Trophoblast cell (in vitro differentiated cells and primary cell): ENCODE measurements around the gene RBBP5.

Experiments
- DNase-seq, 2 donors: peaks; one replicate each; pipeline ENCODE4 v3.0.0-alpha.2; 2016
- H2AFZ ChIP-seq: 2 replicates; pipeline ENCODE4 v1.6.1; 2013; ENCODE audit warnings: low read length, moderate library complexity, mild to moderate bottlenecking; ENCODE audit not compliant: insufficient read depth, poor library complexity
- H2AK5ac ChIP-seq: 2 replicates; pipeline ENCODE4 v1.6.1; 2013; ENCODE audit warnings: mild to moderate bottlenecking, low read length
- H2BK120ac ChIP-seq: 2 replicates; pipeline ENCODE4 v1.6.1; 2013; ENCODE audit warnings: low read length, mild to moderate bottlenecking, moderate library complexity; ENCODE audit not compliant: insufficient read depth, poor library complexity
- H2BK12ac ChIP-seq: 2 replicates; pipeline ENCODE4 v1.6.1; 2013; ENCODE audit warnings: mild to moderate bottlenecking, low read length, moderate library complexity
- H2BK5ac ChIP-seq: 2 replicates; pipeline ENCODE4 v1.6.1; 2013; ENCODE audit warnings: low read length, low read depth, moderate library complexity, mild to moderate bottlenecking; ENCODE audit not compliant: poor library complexity
- H3K14ac ChIP-seq: 2 replicates; pipeline ENCODE4 v1.6.1; 2013; ENCODE audit warnings: mild to moderate bottlenecking, low read length
- H3K18ac ChIP-seq: 2 replicates; pipeline ENCODE4 v1.6.1; 2013; ENCODE audit warnings: mild to moderate bottlenecking, low read length
- H3K23ac ChIP-seq: 2 replicates; pipeline ENCODE4 v1.6.1; 2013; ENCODE audit warnings: low read length
- H3K27ac ChIP-seq: 2 replicates; pipeline ENCODE4 v1.5.1; 2013; ENCODE audit warnings: low read depth, mild to moderate bottlenecking, inconsistent platforms, low read length, moderate library complexity
- H3K27me3 ChIP-seq: 2 replicates; pipeline ENCODE4 v1.6.1; 2013; ENCODE audit warnings: inconsistent platforms, mild to moderate bottlenecking, low read length, moderate library complexity; ENCODE audit not compliant: insufficient read depth
- H3K36me3 ChIP-seq, 2 experiments: 1 replicate in 1 of 2; 2 replicates in 1 of 2; pipeline ENCODE4 v1.6.1; 2013; ENCODE audit warnings: low read length in 2 of 2, mild to moderate bottlenecking in 2 of 2, moderate library complexity in 1 of 2; ENCODE audit not compliant: insufficient read depth in 2 of 2, control insufficient read depth in 1 of 2
- H3K4ac ChIP-seq: 2 replicates; pipeline ENCODE4 v1.6.1; 2013; ENCODE audit warnings: low read depth, mild to moderate bottlenecking, low read length, moderate library complexity
- H3K4me1 ChIP-seq, 2 experiments: 1 replicate in 1 of 2; 2 replicates in 1 of 2; pipeline ENCODE4 v1.6.1; 2013; ENCODE audit warnings: low read length in 2 of 2, mild to moderate bottlenecking in 2 of 2, moderate library complexity in 1 of 2; ENCODE audit not compliant: insufficient read depth in 2 of 2, control insufficient read depth in 1 of 2
- H3K4me2 ChIP-seq: 2 replicates; pipeline ENCODE4 v1.6.1; 2013; ENCODE audit warnings: inconsistent platforms, mild to moderate bottlenecking, low read length, moderate library complexity
- H3K4me3 ChIP-seq: 2 replicates; pipeline ENCODE4 v1.5.1; 2013; ENCODE audit warnings: mild to moderate bottlenecking, low read depth, low read length, inconsistent platforms
- H3K79me1 ChIP-seq: one replicate; pipeline ENCODE4 v1.6.1; 2013; ENCODE audit warnings: low read length
- H3K79me2 ChIP-seq: 2 replicates; pipeline ENCODE4 v1.6.1; 2013; ENCODE audit warnings: low read length, mild to moderate bottlenecking; ENCODE audit not compliant: control insufficient read depth, insufficient read depth, poor library complexity
- H3K9ac ChIP-seq: 2 replicates; pipeline ENCODE4 v1.6.1; 2013; ENCODE audit warnings: mild to moderate bottlenecking, low read length
- H3K9me3 ChIP-seq: 2 replicates; pipeline ENCODE4 v1.6.1; 2013; ENCODE audit warnings: low read depth, mild to moderate bottlenecking, control low read depth, inconsistent platforms, low read length; ENCODE audit not compliant: insufficient read depth
- H4K12ac ChIP-seq: 2 replicates; pipeline ENCODE4 v1.6.1; 2013; ENCODE audit warnings: low read depth, mild to moderate bottlenecking, low read length, moderate library complexity
- H4K8ac ChIP-seq: 2 replicates; pipeline ENCODE4 v1.6.1; 2013; ENCODE audit warnings: low read depth, mild to moderate bottlenecking, low read length, moderate library complexity
- H4K91ac ChIP-seq: one replicate; pipeline ENCODE4 v1.6.1; 2013; ENCODE audit warnings: low read depth, mild to moderate bottlenecking, low read length, moderate library complexity
- WGBS: extraction: QIAGEN DNeasy Blood & Tissue Kit; methylation state at CpG from one replicate; pipeline ENCODE4 v1.1.7; 2013; ENCODE audit warnings: missing lambda C conversion rate; ENCODE audit not compliant: insufficient read length, insufficient coverage; ENCODE audit errors: extremely low coverage; 5-methylcytosine and 5-hydroxymethylcytosine counted together

The RBBP5 gene

GRCh38 chr1:205059660-205060059 lies 62.1 kb downstream of the RBBP5 start:
- Histone ChIP-seq H3K23ac (no peak overlapping the region), H2BK12ac (no peak overlapping the region), H2BK5ac (no peak overlapping the region), H3K9me3 (no peaks in the 10 kb centered on the region), H3K36me3 (no peaks in the 10 kb centered on the region), H3K79me1 (no peaks in the 10 kb centered on the region), H3K18ac (no peak overlapping the region), H4K8ac (no peak overlapping the region), H3K4me1 (no peaks in the 10 kb centered on the region), H4K12ac (no peak overlapping the region), H3K27ac (no peak overlapping the region), H3K9ac (no peak overlapping the region), H3K4me3 (no peak overlapping the region), H3K4ac (no peak overlapping the region), H3K14ac (no peak overlapping the region), H3K4me2 (no peak overlapping the region), H2AK5ac (no peak overlapping the region), H3K27me3 (no peaks in the 10 kb centered on the region), H2AFZ (no peak overlapping the region), H2BK120ac (no peak overlapping the region), H3K79me2 (no peaks in the 10 kb centered on the region), H4K91ac (no peak overlapping the region)
- no peak for DNase-seq
- no CpG with 5 or more reads among the region's 6 CpGs for WGBS

- H3K14ac ChIP-seq, result no peak overlapping the region
- no peak overlapping the region for H4K8ac ChIP-seq
- H3K27ac ChIP-seq, result no peak overlapping the region
- H2BK5ac ChIP-seq, result no peak overlapping the region
- H3K79me2 ChIP-seq, result no peaks in the 10 kb centered on the region
- DNase-seq, result no peak
- WGBS, result no CpG with 5 or more reads among the region's 12 CpGs
- no peaks in the 10 kb centered on the region for H3K79me1 ChIP-seq
- H3K23ac ChIP-seq, result no peak overlapping the region
- no peak overlapping the region for H3K9ac ChIP-seq
- no peaks in the 10 kb centered on the region for H3K9me3 ChIP-seq
- H4K91ac ChIP-seq, result no peak overlapping the region
- H3K36me3 ChIP-seq, result no peaks in the 10 kb centered on the region
- no peak overlapping the region for H2BK120ac ChIP-seq
- no peaks in the 10 kb centered on the region for H3K27me3 ChIP-seq
- H3K4me2 ChIP-seq, result no peak overlapping the region
- H2BK12ac ChIP-seq, result no peak overlapping the region
- no peak overlapping the region for H2AFZ ChIP-seq
- no peak overlapping the region for H2AK5ac ChIP-seq
- no peak overlapping the region for H3K18ac ChIP-seq
- H3K4ac ChIP-seq, result no peak overlapping the region
- no peak overlapping the region for H3K4me3 ChIP-seq
- H3K4me1 ChIP-seq, result no peaks in the 10 kb centered on the region
- H4K12ac ChIP-seq, result no peak overlapping the region
Observed at GRCh38 chr1:205058853-205059252, 62.9 kb downstream of the RBBP5 start.

DNA sequence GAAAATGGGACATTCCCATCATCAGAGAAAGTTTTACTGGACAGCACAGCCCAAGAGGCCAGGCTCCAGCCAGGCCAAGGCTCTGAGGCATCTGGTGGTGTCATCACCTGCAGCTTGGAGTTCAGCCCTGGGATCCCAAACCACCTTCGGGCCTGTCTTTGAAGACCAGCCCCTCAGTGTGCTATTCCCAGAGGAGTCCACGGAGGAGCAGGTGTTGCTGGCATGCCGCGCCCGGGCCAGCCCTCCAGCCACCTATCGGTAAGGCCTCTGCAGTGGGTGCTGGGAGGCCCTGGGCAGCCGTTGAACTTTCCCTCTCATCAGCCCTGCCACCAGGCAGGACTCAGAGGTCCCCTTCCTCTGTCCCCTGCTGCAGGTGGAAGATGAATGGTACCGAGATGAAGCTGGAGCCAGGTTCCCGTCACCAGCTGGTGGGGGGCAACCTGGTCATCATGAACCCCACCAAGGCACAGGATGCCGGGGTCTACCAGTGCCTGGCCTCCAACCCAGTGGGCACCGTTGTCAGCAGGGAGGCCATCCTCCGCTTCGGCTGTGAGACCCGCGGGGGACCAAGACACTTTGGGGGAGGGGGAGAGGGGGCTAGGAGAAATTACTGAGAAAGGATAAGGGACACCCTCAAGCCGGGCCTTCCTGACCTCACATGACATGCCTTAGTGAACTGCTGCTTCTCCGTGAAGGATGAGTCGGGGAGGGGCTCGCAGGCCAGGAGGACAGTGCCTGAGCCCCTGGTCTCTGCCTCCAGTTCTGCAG lies 63.8 kb downstream of the RBBP5 start:
- Histone ChIP-seq H4K8ac (no peak overlapping the region), H4K91ac (no peak overlapping the region), H4K12ac (no peak overlapping the region), H3K36me3 (no peaks in the 10 kb centered on the region), H3K4ac (no peak overlapping the region), H2AFZ (no peak overlapping the region), H3K4me2 (no peak overlapping the region), H3K9me3 (no peaks in the 10 kb centered on the region), H2AK5ac (no peak overlapping the region), H3K23ac (no peak overlapping the region), H3K27me3 (no peaks in the 10 kb centered on the region), H3K14ac (no peak overlapping the region), H3K27ac (no peak overlapping the region), H3K79me1 (no peaks in the 10 kb centered on the region), H2BK120ac (no peak overlapping the region), H3K9ac (no peak overlapping the region), H2BK5ac (no peak overlapping the region), H3K4me1 (no peaks in the 10 kb centered on the region), H3K4me3 (peak overlapping the region; percentile 13), H2BK12ac (no peak overlapping the region), H3K79me2 (no peaks in the 10 kb centered on the region), H3K18ac (no peak overlapping the region)
- no peak for DNase-seq
- no CpG with 5 or more reads among the region's 19 CpGs for WGBS

DNA sequence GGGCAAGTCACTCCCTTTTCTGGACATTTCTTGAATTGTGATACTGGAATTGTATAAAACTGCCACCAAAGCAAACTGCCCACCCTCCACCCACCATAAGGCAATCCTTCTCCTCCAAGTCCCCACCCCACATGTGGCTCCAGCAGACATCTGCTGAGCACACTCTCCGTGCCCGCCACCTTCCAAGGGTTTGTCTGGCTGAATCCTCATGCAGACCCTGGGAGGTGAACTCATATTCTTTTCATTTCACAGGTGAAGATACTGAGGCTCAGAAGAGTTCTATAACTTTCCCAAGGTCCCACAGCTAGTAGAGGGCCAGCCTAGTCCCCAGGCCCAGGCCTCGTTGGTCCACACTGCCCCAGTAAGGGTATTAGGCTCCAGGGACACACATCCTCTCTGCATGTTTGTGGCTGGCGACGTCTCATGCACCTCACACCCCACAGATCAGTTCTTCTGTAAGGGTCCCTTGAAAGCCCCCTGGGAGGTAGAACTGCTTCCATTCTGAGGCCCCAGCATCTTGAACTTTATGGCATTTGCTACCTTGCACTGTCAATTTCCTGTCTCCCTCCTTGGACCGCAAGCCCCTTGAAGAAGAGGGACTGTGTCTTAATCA lies 64.7 kb downstream of the RBBP5 start:
- no peaks in the 10 kb centered on the region for H3K27me3 ChIP-seq
- H4K8ac ChIP-seq, result no peak overlapping the region
- no peak overlapping the region for H4K12ac ChIP-seq
- H3K14ac ChIP-seq, result no peak overlapping the region
- no peaks in the 10 kb centered on the region for H3K36me3 ChIP-seq
- H3K9me3 ChIP-seq, result no peaks in the 10 kb centered on the region
- no peaks in the 10 kb centered on the region for H3K4me1 ChIP-seq
- H3K79me2 ChIP-seq, result no peaks in the 10 kb centered on the region
- no peaks in the 10 kb centered on the region for H3K79me1 ChIP-seq
- H2BK5ac ChIP-seq, result no peak overlapping the region
- no peak overlapping the region for H3K23ac ChIP-seq
- H3K27ac ChIP-seq, result no peak overlapping the region
- H2BK12ac ChIP-seq, result no peak overlapping the region
- no peak for DNase-seq
- no peak overlapping the region for H2AFZ ChIP-seq
- no peak overlapping the region for H3K18ac ChIP-seq
- no peak overlapping the region for H3K4me3 ChIP-seq
- no peak overlapping the region for H4K91ac ChIP-seq
- H3K9ac ChIP-seq, result no peak overlapping the region
- no CpG with 5 or more reads among the region's 6 CpGs for WGBS
- H3K4ac ChIP-seq, result no peak overlapping the region
- no peak overlapping the region for H3K4me2 ChIP-seq
- no peak overlapping the region for H2BK120ac ChIP-seq
- no peak overlapping the region for H2AK5ac ChIP-seq
